Stomach smooth muscle (tissue), 2 donors: ENCODE data around the gene SERF2.
"Not testable (repeated sequence)": the region's sequence is repeated elsewhere in the genome, so short reads cannot be mapped to it uniquely, and the experiment has no call there.

Experiments
- H3K27ac ChIP-seq: one replicate; pipeline ENCODE4 v1.7.0; 2013; ENCODE audit warnings: mild to moderate bottlenecking, low read length, inconsistent platforms
- H3K27me3 ChIP-seq, 2 donors: one replicate each; pipeline ENCODE4 v1.7.0; 2013; ENCODE audit warnings: low read length in 2 of 2; ENCODE audit not compliant: insufficient read depth in 2 of 2, control insufficient read depth in 1 of 2
- H3K36me3 ChIP-seq, 2 donors: one replicate each; pipeline ENCODE4 v1.7.0; 2013; ENCODE audit warnings: low read length in 2 of 2; ENCODE audit not compliant: control insufficient read depth in 2 of 2, insufficient read depth in 2 of 2
- H3K4me1 ChIP-seq: one replicate; pipeline ENCODE4 v1.7.0; 2013; ENCODE audit warnings: low read length; ENCODE audit not compliant: control insufficient read depth, insufficient read depth
- H3K4me3 ChIP-seq, 2 donors: one replicate each; pipeline ENCODE4 v1.7.0; 2013; ENCODE audit warnings: low read length in 2 of 2
- H3K9ac ChIP-seq, 2 donors: one replicate each; pipeline ENCODE4 v1.7.0; 2013; ENCODE audit warnings: low read length in 2 of 2, mild to moderate bottlenecking in 1 of 2
- H3K9me3 ChIP-seq, 2 donors: one replicate each; pipeline ENCODE4 v1.7.0; 2013; ENCODE audit warnings: low read length in 2 of 2; ENCODE audit not compliant: control insufficient read depth in 2 of 2
- donor health status: healthy.
- donor health status: Pancreatic carcinoma.

SERF2 gene

DNA sequence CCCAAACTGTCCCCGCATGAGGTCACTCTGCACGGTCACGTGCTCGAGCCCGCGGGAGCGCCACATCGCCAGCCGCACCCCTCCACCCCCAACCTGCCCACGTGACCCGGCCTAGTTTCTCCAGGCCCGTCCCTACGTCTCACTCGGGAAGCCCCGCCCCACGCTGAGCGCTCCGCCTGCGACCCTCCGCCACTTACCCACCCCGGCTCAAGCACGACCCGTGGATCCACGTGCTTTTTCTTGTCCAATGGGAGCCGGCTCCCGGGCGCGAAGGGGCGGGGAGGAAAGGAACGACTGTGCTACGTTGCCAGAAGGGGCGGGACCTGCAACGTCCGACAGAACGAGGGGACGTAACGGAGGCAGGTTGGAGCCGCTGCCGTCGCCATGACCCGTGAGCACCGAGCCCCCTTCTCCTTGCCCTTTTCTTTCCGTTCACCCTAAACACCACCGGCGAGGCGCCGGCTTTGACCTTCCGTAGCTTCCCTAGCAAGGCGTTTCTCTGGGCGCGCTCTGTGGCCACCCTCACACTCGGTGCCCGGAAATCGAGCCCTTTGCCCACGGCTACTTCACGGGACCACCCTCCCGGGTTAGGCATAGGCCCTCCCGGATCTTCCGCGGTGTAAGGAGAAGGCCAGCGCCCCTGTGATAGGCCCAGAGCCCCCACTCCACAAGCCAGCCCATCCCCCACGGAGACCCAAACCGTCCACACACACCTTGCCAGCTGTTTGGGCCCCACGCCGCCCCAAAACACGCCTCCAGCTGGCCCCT, at the start of gene SERF2:
TSS of gene SERF2 (plus strand) at position 328 of the 768 bp plus-strand sequence. CDS start at position 385, 57 bp downstream.
- Histone ChIP-seq H3K9me3 (no peaks in the 10 kb centered on the region), H3K36me3 (peaks cover 30 to 33% of the 10 kb centered on the region in 2 donors), H3K9ac (peak within 1 kb of the TSS; percentile 100), H3K4me3 (peak within 1 kb of the TSS; percentile 99), H3K27ac (peak within 1 kb of the TSS; percentile 99), H3K4me1 (peaks cover 36% of the 10 kb centered on the region), H3K27me3 (no peaks in the 10 kb centered on the region)

DNA sequence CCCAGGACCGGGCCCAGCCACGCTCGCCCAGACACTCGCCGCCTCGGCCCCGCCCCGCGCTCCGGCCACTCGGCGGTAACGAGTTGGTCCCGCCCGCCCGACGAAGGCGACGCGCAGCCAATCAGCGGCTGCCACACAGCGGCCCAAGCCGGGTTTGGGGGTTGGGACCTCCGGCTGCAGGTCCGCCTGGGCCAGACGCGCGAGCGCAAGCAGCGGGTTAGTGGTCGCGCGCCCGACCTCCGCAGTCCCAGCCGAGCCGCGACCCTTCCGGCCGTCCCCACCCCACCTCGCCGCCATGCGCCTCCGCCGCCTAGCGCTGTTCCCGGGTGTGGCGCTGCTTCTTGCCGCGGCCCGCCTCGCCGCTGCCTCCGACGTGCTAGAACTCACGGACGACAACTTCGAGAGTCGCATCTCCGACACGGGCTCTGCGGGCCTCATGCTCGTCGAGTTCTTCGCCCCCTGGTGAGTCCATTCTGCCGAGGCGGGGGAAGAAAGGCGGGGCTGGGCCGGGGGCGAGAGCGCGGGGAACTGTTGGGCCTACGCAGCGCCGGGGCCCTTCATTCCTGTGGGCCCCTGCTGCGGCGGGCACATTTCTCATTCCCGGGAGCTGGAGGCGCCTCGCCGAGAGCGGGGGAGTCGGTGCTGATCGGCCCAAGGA, 45.7 kb upstream of the SERF2 start, which contains the start of gene PDIA3:
TSS of gene PDIA3 (plus strand) at position 194 of the 658 bp plus-strand sequence. CDS start at position 296, 102 bp downstream.
- H3K27ac ChIP-seq = peak within 1 kb of the TSS; percentile 85
- not testable (repeated sequence) for H3K9me3 ChIP-seq, H3K36me3 ChIP-seq, H3K27me3 ChIP-seq, H3K4me1 ChIP-seq
- peak within 1 kb of the TSS; percentile 78 to 92 for H3K4me3 ChIP-seq
- peak within 1 kb of the TSS; percentile 80 to 82 for H3K9ac ChIP-seq

DNA sequence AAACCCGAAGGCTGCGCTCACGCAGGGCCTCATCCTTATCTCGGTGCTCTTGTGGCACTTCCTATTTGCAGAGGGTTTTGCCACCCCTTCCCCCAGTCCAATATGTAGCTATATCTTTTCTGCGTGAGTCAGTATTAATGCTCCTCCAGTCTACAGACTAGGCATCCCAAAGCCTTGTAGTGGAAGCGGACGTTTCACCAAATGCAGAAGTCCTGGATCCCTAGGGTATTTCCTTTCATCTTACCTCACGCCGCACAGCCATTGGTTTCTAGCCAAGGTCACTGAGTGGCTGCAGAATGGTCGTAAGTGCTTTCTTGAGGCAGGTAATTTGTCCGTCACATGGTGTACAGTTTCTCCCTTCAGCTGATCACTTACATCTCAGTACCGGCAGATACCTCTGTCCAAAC, 45.2 kb upstream of the SERF2 start:
- H3K36me3 ChIP-seq, H3K4me1 ChIP-seq, H3K27me3 ChIP-seq, H3K9me3 ChIP-seq: not testable (repeated sequence)
- H3K4me3 ChIP-seq = peak overlapping the region; percentile 78 to 92
- H3K27ac ChIP-seq = peak overlapping the region; percentile 85
- peak overlapping the region; percentile 80 to 82 for H3K9ac ChIP-seq

DNA sequence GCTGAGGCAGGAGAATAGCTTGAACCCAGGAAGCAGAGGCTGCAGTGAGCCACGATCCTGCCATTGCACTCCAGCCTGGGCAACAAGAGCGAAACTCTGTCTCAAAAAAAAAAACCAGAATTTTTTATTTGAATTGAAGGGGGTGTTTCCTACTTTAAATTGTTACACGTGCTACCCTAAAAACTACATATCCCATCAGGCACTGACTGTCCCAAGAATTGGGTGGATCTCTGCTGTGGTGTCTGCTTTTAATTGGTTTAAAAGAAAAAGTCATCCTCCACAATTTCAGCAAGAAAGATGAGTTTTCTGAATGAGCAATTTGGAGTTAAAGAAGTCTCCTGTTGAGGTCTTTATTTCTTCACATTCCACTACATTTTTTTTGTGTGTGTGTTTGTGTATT, 43.7 kb upstream of the SERF2 start:
- no peaks in the 10 kb centered on the region for H3K27me3 ChIP-seq
- H3K9ac ChIP-seq = no peak overlapping the region
- H3K9me3 ChIP-seq = no peaks in the 10 kb centered on the region
- H3K27ac ChIP-seq = no peak overlapping the region
- peaks cover 8% of the 10 kb centered on the region for H3K4me1 ChIP-seq
- H3K36me3 ChIP-seq = no peaks in the 10 kb centered on the region
- no peak overlapping the region for H3K4me3 ChIP-seq

DNA sequence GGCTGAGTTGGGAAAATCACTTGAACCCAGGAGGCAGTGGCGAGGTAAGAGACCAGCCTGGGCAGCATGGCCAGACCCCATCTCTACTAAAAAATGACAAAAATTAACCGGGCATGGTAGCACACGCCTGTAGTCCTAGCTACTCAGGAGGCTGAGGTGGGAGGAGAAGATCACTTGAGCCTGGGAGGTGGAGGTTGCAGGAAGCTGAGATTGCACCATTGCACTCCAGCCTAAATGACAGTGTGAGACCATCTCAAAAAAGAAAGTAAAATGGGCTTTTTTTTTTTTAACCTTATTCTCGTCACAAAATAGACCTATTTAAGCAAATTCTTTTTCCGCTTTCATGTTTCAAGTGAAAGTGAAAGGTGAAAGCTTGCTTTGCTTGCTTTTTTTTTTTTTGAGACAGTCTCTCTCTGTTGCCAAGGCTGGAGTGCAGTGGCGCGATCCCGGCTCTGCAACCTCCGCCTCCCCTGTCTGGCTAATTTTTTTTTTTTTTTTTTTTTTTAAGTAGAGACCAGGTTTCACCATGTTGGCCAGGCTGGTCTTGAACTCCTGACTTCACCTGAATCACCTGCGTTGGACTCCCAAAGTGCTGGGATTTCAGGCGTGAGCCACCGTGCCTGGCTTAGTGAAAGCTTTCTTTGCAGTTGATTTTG, 42.3 kb upstream of the SERF2 start:
- no peak overlapping the region for H3K27ac ChIP-seq
- H3K27me3 ChIP-seq = no peaks in the 10 kb centered on the region
- H3K4me1 ChIP-seq = peaks cover 8% of the 10 kb centered on the region
- H3K9ac ChIP-seq = no peak overlapping the region
- no peak overlapping the region for H3K4me3 ChIP-seq
- peaks cover 0 to 2% of the 10 kb centered on the region in 2 donors for H3K36me3 ChIP-seq
- H3K9me3 ChIP-seq = no peaks in the 10 kb centered on the region

DNA sequence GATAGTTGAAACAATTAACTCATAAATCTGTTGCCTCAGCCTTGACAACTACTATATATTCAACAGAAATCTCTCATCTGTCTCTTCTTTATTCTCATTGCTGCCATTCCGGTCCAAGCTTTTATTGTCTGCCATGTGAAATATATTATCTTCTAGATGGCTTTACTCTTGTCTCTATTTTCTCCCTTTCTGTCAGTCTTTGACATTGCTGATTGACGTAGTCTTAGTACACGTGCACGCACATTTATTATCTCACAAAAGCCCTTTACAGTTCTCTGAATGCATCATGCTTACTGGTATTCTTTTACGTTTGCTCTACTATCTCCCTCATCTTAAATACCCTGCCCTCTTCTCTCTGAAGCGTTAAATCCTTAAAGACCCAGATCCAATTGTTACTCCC, 40.2 kb upstream of the SERF2 start:
- Histone ChIP-seq H3K27ac (no peak overlapping the region), H3K4me3 (no peak overlapping the region), H3K36me3 (peaks cover 5 to 9% of the 10 kb centered on the region in 2 donors), H3K9me3 (no peaks in the 10 kb centered on the region), H3K9ac (no peak overlapping the region), H3K4me1 (peaks cover 8% of the 10 kb centered on the region), H3K27me3 (no peaks in the 10 kb centered on the region)

DNA sequence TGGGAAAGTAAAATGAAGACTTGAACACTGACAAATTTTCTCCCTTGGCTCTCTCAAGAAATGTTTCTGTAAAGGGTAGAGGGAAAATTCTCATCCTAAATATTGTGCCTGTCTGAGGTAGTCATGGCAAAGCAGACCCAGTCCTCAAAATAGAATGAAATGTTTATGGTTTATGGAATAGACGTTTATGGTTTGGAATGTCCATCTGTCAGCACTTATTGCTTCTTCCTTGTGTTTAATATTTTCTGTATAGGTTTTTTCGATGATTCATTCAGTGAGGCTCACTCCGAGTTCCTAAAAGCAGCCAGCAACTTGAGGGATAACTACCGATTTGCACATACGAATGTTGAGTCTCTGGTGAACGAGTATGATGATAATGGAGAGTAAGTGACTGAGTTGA, 29.3 kb upstream of the SERF2 start:
- Histone ChIP-seq H3K9me3 (no peaks in the 10 kb centered on the region), H3K27me3 (no peaks in the 10 kb centered on the region), H3K4me1 (peaks cover 5% of the 10 kb centered on the region), H3K36me3 (peaks cover 30 to 41% of the 10 kb centered on the region in 2 donors), H3K4me3 (no peak overlapping the region), H3K27ac (no peak overlapping the region), H3K9ac (no peak overlapping the region)

DNA sequence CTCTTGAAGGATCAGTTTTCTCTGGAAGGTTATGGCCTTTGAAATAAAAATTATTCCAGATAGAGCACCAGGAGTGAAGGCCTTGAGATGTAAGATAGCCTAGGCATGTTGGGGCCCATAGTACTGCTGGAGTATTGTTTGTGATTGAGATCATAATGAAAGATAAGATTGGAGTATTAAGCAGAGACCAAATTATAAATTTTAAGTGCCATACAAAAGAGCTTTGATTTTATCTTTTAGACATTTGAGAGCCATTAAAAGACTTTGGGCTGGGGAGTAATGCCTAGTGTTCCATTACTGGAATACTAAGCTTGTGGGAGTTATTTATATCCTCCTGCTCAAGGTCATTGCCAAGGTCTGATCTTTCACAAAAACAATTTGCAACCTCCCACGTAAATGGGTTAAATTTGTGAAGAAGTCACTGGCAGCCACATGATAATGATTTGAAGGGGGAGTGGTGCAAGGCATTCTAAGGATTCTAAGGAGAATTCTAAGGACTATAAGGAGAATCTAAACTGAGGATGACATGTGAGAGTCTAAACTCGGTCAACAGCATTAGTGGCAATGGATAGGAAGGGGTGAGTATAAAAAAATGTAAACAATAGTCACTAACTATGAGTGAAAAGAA, 28.2 kb upstream of the SERF2 start:
- H3K9me3 ChIP-seq = no peaks in the 10 kb centered on the region
- H3K4me3 ChIP-seq = no peak overlapping the region
- H3K9ac ChIP-seq = no peak overlapping the region
- H3K4me1 ChIP-seq = peaks cover 5% of the 10 kb centered on the region
- no peak overlapping the region for H3K27ac ChIP-seq
- H3K27me3 ChIP-seq = no peaks in the 10 kb centered on the region
- peaks cover 30 to 45% of the 10 kb centered on the region in 2 donors for H3K36me3 ChIP-seq

DNA sequence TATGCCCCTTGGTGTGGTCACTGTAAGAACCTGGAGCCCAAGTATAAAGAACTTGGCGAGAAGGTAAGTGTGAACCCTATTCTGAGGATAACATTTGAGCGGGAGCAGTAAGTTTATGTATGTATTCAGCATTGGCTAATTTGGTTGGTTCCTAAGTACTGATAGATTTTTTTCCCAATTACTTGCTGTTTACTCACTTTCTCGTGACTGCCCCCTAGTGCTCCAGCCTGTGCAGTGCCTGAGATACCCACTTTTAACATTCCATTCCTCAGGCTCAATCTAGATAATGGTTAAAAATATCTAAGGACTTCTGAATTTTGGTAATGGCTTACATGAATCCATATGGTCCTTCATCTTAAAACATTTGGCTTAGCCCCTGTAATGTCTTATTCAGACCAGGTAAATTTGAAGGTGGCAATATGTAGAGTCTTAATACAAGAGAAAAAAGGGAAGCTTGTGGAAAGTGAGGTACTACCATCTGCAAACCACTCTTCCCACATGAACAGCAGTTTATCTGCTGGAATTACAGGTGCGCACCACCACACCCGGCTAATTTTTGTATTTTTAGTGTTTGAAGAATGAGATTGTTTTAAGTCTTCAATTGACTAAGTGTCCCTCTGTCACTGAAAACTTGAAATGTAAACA, 22.4 kb upstream of the SERF2 start:
- peaks cover 48 to 49% of the 10 kb centered on the region in 2 donors for H3K36me3 ChIP-seq
- no peak overlapping the region for H3K9ac ChIP-seq
- no peaks in the 10 kb centered on the region for H3K27me3 ChIP-seq
- H3K4me3 ChIP-seq = no peak overlapping the region
- no peaks in the 10 kb centered on the region for H3K4me1 ChIP-seq
- H3K9me3 ChIP-seq = no peaks in the 10 kb centered on the region
- no peak overlapping the region for H3K27ac ChIP-seq

DNA sequence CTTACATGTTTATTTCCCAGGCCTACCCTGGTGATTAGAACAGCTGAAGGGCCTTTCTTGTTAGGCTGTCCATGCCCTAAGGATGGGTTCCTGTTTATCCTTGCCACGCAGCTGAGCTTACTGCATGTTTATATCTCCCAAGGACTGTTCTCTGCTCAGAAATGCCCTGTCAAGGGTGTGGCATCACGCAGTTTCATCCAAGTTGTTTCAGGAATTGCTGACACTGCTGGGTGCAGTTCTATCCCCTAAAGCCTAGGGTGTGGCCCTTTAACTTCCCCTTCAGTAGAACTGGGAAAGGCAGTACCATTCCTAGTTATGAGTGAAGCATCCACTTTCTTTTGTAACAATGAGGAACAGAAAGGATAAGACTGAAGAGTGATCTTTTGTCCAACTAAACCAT, 20.3 kb upstream of the SERF2 start:
- H3K27me3 ChIP-seq = no peaks in the 10 kb centered on the region
- no peak overlapping the region for H3K9ac ChIP-seq
- H3K36me3 ChIP-seq = peaks cover 29 to 30% of the 10 kb centered on the region in 2 donors
- no peak overlapping the region for H3K27ac ChIP-seq
- no peaks in the 10 kb centered on the region for H3K9me3 ChIP-seq
- H3K4me1 ChIP-seq = peaks cover 8% of the 10 kb centered on the region
- H3K4me3 ChIP-seq = no peak overlapping the region
